ENCODE data around the gene TMEM132A. TPM values are rescaled to one million over a fixed set of nuclear protein-coding genes. Genes with fewer than 3 reads are reported as not detected.

TMEM132A gene
- total and polyA plus RNA-seq, 9 of the 15 experiments (the other 6 are each of a cell fraction or from before 2014, with no cell fraction given), result 0.04 to 1.1 (median 0.18) TPM; not detected in 4

DNA sequence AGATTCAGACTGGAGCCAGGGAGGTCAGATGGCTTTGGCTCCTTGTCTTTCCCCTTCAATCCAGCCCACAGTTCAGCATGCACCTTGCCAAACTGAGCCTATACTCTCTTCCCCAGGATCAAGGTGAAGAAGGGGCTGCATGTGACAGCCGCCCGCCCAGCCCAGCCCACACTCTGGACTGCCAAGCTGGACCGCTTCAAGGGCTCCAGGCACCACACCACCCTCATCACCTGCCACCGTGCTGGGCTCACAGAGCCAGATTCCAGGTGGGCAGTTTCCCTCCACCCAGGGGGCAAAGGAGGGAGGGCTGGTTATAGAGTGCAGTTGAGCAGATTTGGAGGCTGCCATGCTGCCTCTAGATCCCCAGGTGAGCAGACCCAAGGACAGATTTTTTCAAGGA, 6.1 kb downstream of the TMEM132A start (continued):
- TF ChIP-seq ZNF121 (CRISPR knock-in tag; conservative IDR thresholded peaks at IDR 0.05) (no peak), ADNP (tag; IDR thresholded peaks at IDR 0.05) (no peak), ZNF609 (CRISPR knock-in tag; IDR thresholded peaks at IDR 0.05; ENCODE audit: borderline replicate concordance) (no peak), ZKSCAN1 (IDR thresholded peaks at IDR 0.05; ENCODE audit: low read depth, low read length) (no peak)
- TF ChIP-seq, protein P1, sequence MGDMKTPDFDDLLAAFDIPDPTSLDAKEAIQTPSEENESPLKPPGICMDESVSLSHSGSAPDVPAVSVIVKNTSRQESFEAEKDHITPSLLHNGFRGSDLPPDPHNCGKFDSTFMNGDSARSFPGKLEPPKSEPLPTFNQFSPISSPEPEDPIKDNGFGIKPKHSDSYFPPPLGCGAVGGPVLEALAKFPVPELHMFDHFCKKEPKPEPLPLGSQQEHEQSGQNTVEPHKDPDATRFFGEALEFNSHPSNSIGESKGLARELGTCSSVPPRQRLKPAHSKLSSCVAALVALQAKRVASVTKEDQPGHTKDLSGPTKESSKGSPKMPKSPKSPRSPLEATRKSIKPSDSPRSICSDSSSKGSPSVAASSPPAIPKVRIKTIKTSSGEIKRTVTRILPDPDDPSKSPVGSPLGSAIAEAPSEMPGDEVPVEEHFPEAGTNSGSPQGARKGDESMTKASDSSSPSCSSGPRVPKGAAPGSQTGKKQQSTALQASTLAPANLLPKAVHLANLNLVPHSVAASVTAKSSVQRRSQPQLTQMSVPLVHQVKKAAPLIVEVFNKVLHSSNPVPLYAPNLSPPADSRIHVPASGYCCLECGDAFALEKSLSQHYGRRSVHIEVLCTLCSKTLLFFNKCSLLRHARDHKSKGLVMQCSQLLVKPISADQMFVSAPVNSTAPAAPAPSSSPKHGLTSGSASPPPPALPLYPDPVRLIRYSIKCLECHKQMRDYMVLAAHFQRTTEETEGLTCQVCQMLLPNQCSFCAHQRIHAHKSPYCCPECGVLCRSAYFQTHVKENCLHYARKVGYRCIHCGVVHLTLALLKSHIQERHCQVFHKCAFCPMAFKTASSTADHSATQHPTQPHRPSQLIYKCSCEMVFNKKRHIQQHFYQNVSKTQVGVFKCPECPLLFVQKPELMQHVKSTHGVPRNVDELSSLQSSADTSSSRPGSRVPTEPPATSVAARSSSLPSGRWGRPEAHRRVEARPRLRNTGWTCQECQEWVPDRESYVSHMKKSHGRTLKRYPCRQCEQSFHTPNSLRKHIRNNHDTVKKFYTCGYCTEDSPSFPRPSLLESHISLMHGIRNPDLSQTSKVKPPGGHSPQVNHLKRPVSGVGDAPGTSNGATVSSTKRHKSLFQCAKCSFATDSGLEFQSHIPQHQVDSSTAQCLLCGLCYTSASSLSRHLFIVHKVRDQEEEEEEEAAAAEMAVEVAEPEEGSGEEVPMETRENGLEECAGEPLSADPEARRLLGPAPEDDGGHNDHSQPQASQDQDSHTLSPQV (IDR thresholded peaks at IDR 0.05), result no peak
